Bronchial epithelial cell (primary cell): ENCODE data around the gene ITGAD. TPM values are rescaled to one million over a fixed set of nuclear protein-coding genes. Genes with fewer than 3 reads are reported as not detected.

ENCODE experiments used
- DNase-seq: peaks from one replicate; pipeline ENCODE4 v3.0.0-alpha.2; 2010; ENCODE audit warnings: low read depth
- FAIRE-seq: peaks from 2 replicates; lab custom pipeline; 2011; peaks lifted over from hg19 to GRCh38; lab: Jason Lieb, UNC
- H3K27me3 ChIP-seq: 2 replicates; pipeline ENCODE4 v1.5.1; 2011; ENCODE audit warnings: low read length; ENCODE audit not compliant: control insufficient read depth, insufficient read depth
- H3K36me3 ChIP-seq: 2 replicates; pipeline ENCODE4 v1.5.1; 2011; ENCODE audit warnings: low read length; ENCODE audit not compliant: control insufficient read depth, insufficient read depth
- H3K4me3 ChIP-seq: 2 replicates; pipeline ENCODE4 v1.5.1; 2011; ENCODE audit warnings: mild to moderate bottlenecking, low read depth, low read length, control low read depth
- CTCF ChIP-seq: IDR thresholded peaks from 2 replicates; pipeline ENCODE4 v1.5.1; 2011; ENCODE audit warnings: mild to moderate bottlenecking, moderate library complexity, low read length, control low read depth, inconsistent platforms; ENCODE audit not compliant: insufficient read depth, severe bottlenecking
- total RNA-seq: library from RNA; depleted of rRNA; stranded (reverse); fragments of >200 nt; gene quantifications from 2 replicates; pipeline ENCODE4 v1.2.1, GENCODE V29; 2014

ITGAD gene
- total RNA-seq, 1 donor from 2014 or later, result not detected

GRCh38 chr16:31380201-31380600 is 12.9 kb upstream of the ITGAD start:
- FAIRE-seq, result no peak
- Histone ChIP-seq H3K4me3 (no peak overlapping the region), H3K36me3 (no peaks in the 10 kb centered on the region), H3K27me3 (no peaks in the 10 kb centered on the region)
- no peak for DNase-seq
- no peak for TF ChIP-seq CTCF

- DNase-seq, result peak; percentile 12
- Histone ChIP-seq H3K36me3 (no peaks in the 10 kb centered on the region), H3K27me3 (no peaks in the 10 kb centered on the region), H3K4me3 (no peak overlapping the region)
- FAIRE-seq, result no peak
- TF ChIP-seq CTCF, result peak; percentile 75
Observed at GRCh38 chr16:31382485-31383161, 10.5 kb upstream of the ITGAD start.

- no peaks in the 10 kb centered on the region for H3K27me3 ChIP-seq
- no peak for TF ChIP-seq CTCF
- no peak overlapping the region for H3K4me3 ChIP-seq
- FAIRE-seq (no peak), DNase-seq (peak; percentile 26)
- H3K36me3 ChIP-seq, result no peaks in the 10 kb centered on the region
Observed at GRCh38 chr16:31385680-31386079, 7.5 kb upstream of the ITGAD start.

DNA sequence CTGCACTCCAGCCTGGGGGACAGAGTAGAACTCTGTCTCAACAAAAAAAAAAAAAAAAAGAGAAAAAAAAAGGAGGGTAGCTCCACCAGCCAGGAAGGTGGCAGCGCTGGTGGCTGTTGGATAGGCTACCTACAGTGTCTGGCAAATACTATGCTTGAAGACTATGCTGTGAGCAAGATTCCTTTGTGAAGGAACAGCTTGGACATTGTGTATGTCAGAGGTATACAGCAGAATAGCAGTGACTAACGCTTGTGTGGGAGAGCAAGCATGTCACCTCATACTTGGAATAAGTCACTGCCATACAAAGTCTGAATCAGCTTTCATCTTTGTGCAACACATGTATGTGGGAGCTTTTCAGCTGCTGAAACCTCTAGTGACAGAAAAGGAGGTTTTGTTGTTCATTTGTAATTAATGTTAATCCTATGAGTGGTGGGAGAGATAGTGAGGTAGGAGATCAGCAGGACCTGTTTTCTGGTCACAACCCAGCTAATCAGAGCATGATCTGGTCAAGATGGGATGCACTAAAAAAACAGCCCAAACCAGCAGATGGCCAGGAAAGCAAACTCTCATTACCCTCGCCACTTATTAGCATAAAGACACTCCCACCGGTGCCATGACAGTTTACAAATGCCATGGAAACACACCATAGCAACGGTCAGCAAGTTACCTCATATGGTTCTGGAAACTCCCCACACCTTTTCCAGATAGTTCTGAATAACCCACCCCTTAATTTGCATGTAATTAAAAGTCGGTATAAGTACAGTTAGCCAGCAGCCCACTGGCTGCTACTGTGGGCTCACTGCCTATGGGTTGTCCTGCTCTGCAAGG is 6.8 kb upstream of the ITGAD start:
- DNase-seq, result peak; percentile 88
- Histone ChIP-seq H3K4me3 (no peak overlapping the region), H3K36me3 (no peaks in the 10 kb centered on the region), H3K27me3 (no peaks in the 10 kb centered on the region)
- FAIRE-seq, result no peak
- TF ChIP-seq CTCF, result no peak

DNA sequence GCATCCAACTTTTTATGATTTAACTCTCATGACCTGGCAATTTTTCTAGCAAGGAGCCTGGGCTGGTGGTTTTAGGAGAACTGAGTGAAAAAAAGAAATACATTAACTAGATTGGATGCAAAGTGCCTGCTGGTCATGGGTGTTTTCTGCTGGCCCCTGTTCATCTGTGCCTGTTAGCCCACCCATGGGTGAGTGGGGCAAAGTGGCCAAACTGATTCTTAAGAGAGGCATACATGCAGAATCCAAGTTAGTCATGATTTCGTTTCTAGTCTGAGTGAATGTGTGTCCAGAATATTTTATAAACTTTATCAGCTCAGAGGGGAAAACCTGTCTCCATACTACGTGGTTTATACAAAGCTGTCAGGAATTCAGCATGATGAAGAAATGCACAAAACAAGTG is 4.6 kb upstream of the ITGAD start:
- Histone ChIP-seq H3K36me3 (no peaks in the 10 kb centered on the region), H3K27me3 (no peaks in the 10 kb centered on the region), H3K4me3 (no peak overlapping the region)
- TF ChIP-seq CTCF, result no peak
- FAIRE-seq (no peak), DNase-seq (no peak)
